GM12891 (cell line): ENCODE data around the gene UBE2E1.

Source experiments
- PAX5 ChIP-seq: IDR thresholded peaks from 2 replicates; pipeline ENCODE4 v1.6.1; 2011; ENCODE audit warnings: low read length, moderate library complexity, mild to moderate bottlenecking; ENCODE audit not compliant: insufficient read depth, severe bottlenecking
- POLR2A ChIP-seq: IDR thresholded peaks from 2 replicates; pipeline ENCODE4 v1.6.1; 2011; ENCODE audit warnings: low read depth, low read length, control low read depth
- POLR2AphosphoS5 ChIP-seq: IDR thresholded peaks from 2 replicates; pipeline ENCODE4 v1.6.1; 2011; ENCODE audit warnings: low read depth, low read length, control low read depth
- POU2F2 ChIP-seq: IDR thresholded peaks from 2 replicates; pipeline ENCODE4 v1.6.1; 2011; ENCODE audit warnings: low read depth, mild to moderate bottlenecking, control low read depth, low read length, moderate library complexity
- SPI1 ChIP-seq: IDR thresholded peaks from 2 replicates; pipeline ENCODE4 v1.6.1; 2011; ENCODE audit warnings: low read depth, low read length, control low read depth
- TAF1 ChIP-seq: IDR thresholded peaks from 2 replicates; pipeline ENCODE4 v1.6.1; 2011; ENCODE audit warnings: low read depth, low read length, control low read depth

- TF ChIP-seq SPI1, result no peak
- TF ChIP-seq POLR2AphosphoS5, result no peak
- no peak for TF ChIP-seq POLR2A
- TF ChIP-seq TAF1, result no peak
- no peak for TF ChIP-seq POU2F2
- no peak for TF ChIP-seq PAX5
Observed at GRCh38 chr3:23889950-23890349, 84.2 kb downstream of the UBE2E1 start.
